H1 (cell line): ENCODE measurements around the gene RASGEF1C. TPM values are rescaled to one million over a fixed set of nuclear protein-coding genes. Genes with fewer than 3 reads are reported as not detected.

Experiments used
- CTCF ChIA-PET: fragments of 300-600 bp; sonication (Branson Sonifier 250); formaldehyde crosslinking; loops from one replicate; lab custom pipeline; 2021; ENCODE audit not compliant: partially characterized antibody; lab: Charles Lee
- POLR2A ChIA-PET: fragments of 300-600 bp; sonication (Branson Sonifier 250); formaldehyde crosslinking; loops from one replicate; lab custom pipeline; 2021; ENCODE audit warnings: inconsistent platforms; ENCODE audit not compliant: partially characterized antibody; lab: Charles Lee
- DNase-seq, 2 experiments: peaks; one replicate each; pipeline versions ENCODE4 v3.0.0 to v3.0.0-alpha.2; 2010 to 2022; ENCODE audit warnings: low spot score in 2 of 2, low read depth in 1 of 2, mixed read lengths in 1 of 2
- FAIRE-seq: peaks from 2 replicates; lab custom pipeline; 2011; peaks lifted over from hg19 to GRCh38; lab: Jason Lieb, UNC
- H2AFZ ChIP-seq: 2 replicates; pipeline ENCODE4 v1.8.1; 2012; ENCODE audit warnings: low read length, inconsistent platforms
- H2AK5ac ChIP-seq: 2 replicates; pipeline ENCODE4 v1.6.1; 2013; ENCODE audit warnings: low read depth, low read length
- H2BK120ac ChIP-seq: replicated peaks from 2 replicates; pipeline ENCODE3; 2013; ENCODE audit warnings: low read depth, low read length, inconsistent platforms
- H2BK12ac ChIP-seq: 2 replicates; pipeline ENCODE4 v1.6.1; 2013; ENCODE audit warnings: low read depth, low read length
- H2BK15ac ChIP-seq: 2 replicates; pipeline ENCODE4 v1.6.1; 2013; ENCODE audit warnings: low read length
- H2BK20ac ChIP-seq: 2 replicates; pipeline ENCODE4 v1.6.1; 2013; ENCODE audit warnings: low read length
- H2BK5ac ChIP-seq: 2 replicates; pipeline ENCODE4 v1.6.1; 2013; ENCODE audit warnings: low read depth, low read length
- H3K14ac ChIP-seq: 2 replicates; pipeline ENCODE4 v1.6.1; 2013; ENCODE audit warnings: inconsistent platforms; ENCODE audit not compliant: insufficient read length
- H3K18ac ChIP-seq: 2 replicates; pipeline ENCODE4 v1.6.1; 2013; ENCODE audit warnings: low read length; ENCODE audit errors: extremely low read depth
- H3K23ac ChIP-seq: 2 replicates; pipeline ENCODE4 v1.6.1; 2013; ENCODE audit warnings: inconsistent platforms; ENCODE audit not compliant: insufficient read length
- H3K23me2 ChIP-seq: 2 replicates; pipeline ENCODE4 v1.6.1; 2013; ENCODE audit warnings: low read depth, low read length
- H3K27ac ChIP-seq: 2 replicates; pipeline ENCODE4 v1.6.1; 2011; ENCODE audit warnings: low read depth, low read length, inconsistent platforms
- H3K27me3 ChIP-seq, 4 experiments: replicated peaks in 1 of 4; 1 replicate in 1 of 4; 2 replicates in 3 of 4; pipeline versions ENCODE4 v1.6.1 to v1.8.1; 2011 to 2013; ENCODE audit warnings: low read length in 3 of 4, mild to moderate bottlenecking in 3 of 4, inconsistent platforms in 2 of 4, mixed read lengths in 2 of 4, moderate library complexity in 1 of 4; ENCODE audit not compliant: control insufficient read depth in 3 of 4, insufficient read depth in 3 of 4; ENCODE audit errors: extremely low read depth in 1 of 4
- H3K36me3 ChIP-seq, 4 experiments: 2 replicates each; pipeline versions ENCODE4 v1.6.1 to v1.8.1; 2011 to 2013; ENCODE audit warnings: mild to moderate bottlenecking in 4 of 4, low read length in 3 of 4, moderate library complexity in 2 of 4, control low read depth in 1 of 4, inconsistent platforms in 1 of 4; ENCODE audit not compliant: insufficient read depth in 4 of 4, control insufficient read depth in 2 of 4
- H3K4ac ChIP-seq: replicated peaks from 2 replicates; pipeline ENCODE3; 2013; ENCODE audit warnings: low read length, low read depth, mixed read lengths, inconsistent platforms; ENCODE audit not compliant: insufficient read length
- H3K4me1 ChIP-seq, 4 experiments: replicated peaks in 1 of 4; 1 replicate in 1 of 4; 2 replicates in 3 of 4; pipeline versions ENCODE4 v1.6.1 to v1.8.1; 2011 to 2013; ENCODE audit warnings: low read length in 3 of 4, inconsistent platforms in 2 of 4, mixed read lengths in 1 of 4; ENCODE audit not compliant: insufficient read depth in 4 of 4, control insufficient read depth in 3 of 4
- H3K4me2 ChIP-seq, 2 experiments: 2 replicates each; pipeline versions ENCODE4 v1.6.1 to v1.8.1; 2011 to 2013; ENCODE audit warnings: low read depth in 2 of 2, low read length in 2 of 2, control low read depth in 1 of 2, inconsistent platforms in 1 of 2, mild to moderate bottlenecking in 1 of 2; ENCODE audit not compliant: insufficient read depth in 1 of 2
- H3K4me3 ChIP-seq, 4 experiments: fragments of 200-600, 300-600 bp in 1 of 4; sonication (generic), shearing (Covaris generic), sonication (Bioruptor Twin) in 1 of 4; 2 replicates each; pipeline versions ENCODE4 v1.5.1 to v1.8.1; 2011 to 2016; ENCODE audit warnings: low read length in 4 of 4, low read depth in 3 of 4, control low read depth in 2 of 4, inconsistent platforms in 2 of 4, mild to moderate bottlenecking in 2 of 4, mixed read lengths in 1 of 4, moderate library complexity in 1 of 4; ENCODE audit not compliant: insufficient read depth in 2 of 4; ENCODE audit errors: extremely low read depth in 1 of 4
- H3K56ac ChIP-seq: replicated peaks from 2 replicates; pipeline ENCODE3; 2013; ENCODE audit warnings: low read depth, mild to moderate bottlenecking, mixed read lengths, low read length, inconsistent platforms; ENCODE audit not compliant: insufficient read length
- H3K79me1 ChIP-seq: 2 replicates; pipeline ENCODE4 v1.6.1; 2013; ENCODE audit warnings: low read depth, low read length, control low read depth
- H3K79me2 ChIP-seq, 2 experiments: 2 replicates each; pipeline versions ENCODE4 v1.6.1 to v1.8.1; 2012 to 2013; ENCODE audit warnings: low read length in 2 of 2, mild to moderate bottlenecking in 2 of 2, inconsistent platforms in 1 of 2; ENCODE audit not compliant: insufficient read depth in 2 of 2, control insufficient read depth in 1 of 2
- H3K9ac ChIP-seq, 4 experiments: replicated peaks in 1 of 4; 1 replicate in 1 of 4; 2 replicates in 3 of 4; pipeline versions ENCODE4 v1.6.1 to v1.8.1; 2011 to 2013; ENCODE audit warnings: low read depth in 3 of 4, low read length in 3 of 4, control low read depth in 2 of 4, mild to moderate bottlenecking in 2 of 4, moderate library complexity in 2 of 4, inconsistent platforms in 1 of 4; ENCODE audit errors: extremely low read depth in 1 of 4
- H3K9me3 ChIP-seq, 2 experiments: 2 replicates each; pipeline versions ENCODE4 v1.6.1 to v1.8.1; 2012 to 2013; ENCODE audit warnings: mild to moderate bottlenecking in 2 of 2, moderate library complexity in 2 of 2, control low read depth in 1 of 2, inconsistent platforms in 1 of 2, low read depth in 1 of 2, low read length in 1 of 2, mixed read lengths in 1 of 2; ENCODE audit not compliant: insufficient read depth in 2 of 2
- H4K20me1 ChIP-seq, 2 experiments: replicated peaks in 1 of 2; 2 replicates each; pipeline versions ENCODE3 to v1.8.1; 2011 to 2013; ENCODE audit warnings: inconsistent platforms in 2 of 2, low read length in 2 of 2, mild to moderate bottlenecking in 1 of 2; ENCODE audit not compliant: insufficient read depth in 2 of 2, control insufficient read depth in 1 of 2
- H4K5ac ChIP-seq: 2 replicates; pipeline ENCODE4 v1.6.1; 2013; ENCODE audit warnings: low read length, low read depth, mixed read lengths, inconsistent platforms; ENCODE audit not compliant: insufficient read length
- H4K8ac ChIP-seq: 2 replicates; pipeline ENCODE4 v1.8.0; 2013; ENCODE audit warnings: mild to moderate bottlenecking, moderate library complexity, low read length, inconsistent platforms; ENCODE audit not compliant: insufficient read depth; ENCODE audit errors: extremely low read depth
- H4K91ac ChIP-seq: replicated peaks from 2 replicates; pipeline ENCODE3; 2013; ENCODE audit warnings: low read length, mixed read lengths, inconsistent platforms; ENCODE audit not compliant: insufficient read length
- CHD2 ChIP-seq: IDR thresholded peaks from 2 replicates; pipeline ENCODE4 v1.6.1; 2012; ENCODE audit warnings: low read length, improper control_type of control experiment
- CTCF ChIP-seq, 3 experiments: IDR thresholded peaks; 1 replicate in 2 of 3; 2 replicates in 1 of 3; pipeline versions ENCODE4 v1.5.1 to v1.6.1; 2011; ENCODE audit warnings: low read length in 3 of 3, mild to moderate bottlenecking in 3 of 3, inconsistent platforms in 2 of 3, low read depth in 1 of 3, moderate library complexity in 1 of 3; ENCODE audit not compliant: insufficient read depth in 1 of 3; ENCODE audit errors: control extremely low read depth in 1 of 3
- KDM5A ChIP-seq: fragments of 200-600 bp; IDR thresholded peaks from 2 replicates; pipeline ENCODE4 v1.7.1; 2012; ENCODE audit warnings: mild to moderate bottlenecking, low read length, inconsistent platforms, mixed read lengths
- MAFK ChIP-seq: IDR thresholded peaks from 2 replicates; pipeline ENCODE4 v1.6.1; 2012; ENCODE audit warnings: low read depth, mild to moderate bottlenecking, improper control_type of control experiment, low read length
- POLR2A ChIP-seq, 2 experiments: IDR thresholded peaks; 1 replicate in 1 of 2; 2 replicates in 1 of 2; pipeline ENCODE4 v1.6.1; 2011; ENCODE audit warnings: low read depth in 2 of 2, low read length in 2 of 2, mild to moderate bottlenecking in 2 of 2; ENCODE audit errors: control extremely low read depth in 1 of 2
- RAD21 ChIP-seq, 2 experiments: IDR thresholded peaks in 1 of 2; conservative IDR thresholded peaks in 1 of 2; 2 replicates each; pipeline ENCODE4 v1.6.1; 2011; ENCODE audit warnings: low read depth in 2 of 2, low read length in 2 of 2, improper control_type of control experiment in 1 of 2, inconsistent platforms in 1 of 2, mild to moderate bottlenecking in 1 of 2, moderate library complexity in 1 of 2
- SIX5 ChIP-seq: IDR thresholded peaks from 2 replicates; pipeline ENCODE4 v1.6.1; 2011; ENCODE audit warnings: mild to moderate bottlenecking, low read depth, low read length
- TAF7 ChIP-seq: optimal IDR thresholded peaks from 2 replicates; pipeline ENCODE3; 2011; ENCODE audit warnings: low read depth, mild to moderate bottlenecking, inconsistent platforms, low read length, moderate library complexity, borderline replicate concordance
- TBP ChIP-seq: IDR thresholded peaks from 2 replicates; pipeline ENCODE4 v1.6.1; 2011; ENCODE audit warnings: low read depth, low read length, improper control_type of control experiment
- ZNF274 ChIP-seq: IDR thresholded peaks from 2 replicates; pipeline ENCODE4 v1.7.0; 2012; ENCODE audit warnings: low read length, borderline replicate concordance; ENCODE audit errors: extremely low read depth
- WGBS, 2 experiments: shearing (Covaris generic) in 1 of 2; methylation state at CpG; one replicate each; pipeline versions ENCODE4 v1.1.6 to v1.1.7; 2013 to 2015; ENCODE audit warnings: low lambda C conversion rate in 2 of 2, mixed read lengths in 2 of 2, inconsistent platforms in 1 of 2, low coverage in 1 of 2, missing lambda C conversion rate in 1 of 2; ENCODE audit not compliant: insufficient replicate concordance in 2 of 2, insufficient coverage in 1 of 2, insufficient read length in 1 of 2; ENCODE audit errors: extremely low coverage in 1 of 2, missing lambda C conversion rate in 1 of 2; 5-methylcytosine and 5-hydroxymethylcytosine counted together
- polyA plus RNA-seq, 7 experiments: library from polyadenylated mRNA; depleted of rRNA in 3 of 7; stranded (reverse) in 5 of 7; unstranded in 2 of 7; fragments of >200 nt in 5 of 7; fragments of 200-250 nt in 2 of 7; gene quantifications; 1 replicate in 5 of 7; 2 replicates in 1 of 7; 4 replicates in 1 of 7; pipeline versions ENCODE4 v1.2.1 to v1.2.3, GENCODE V29; 2011 to 2013; ENCODE audit warnings: missing spikeins in 2 of 7, mixed read lengths in 2 of 7
- total RNA-seq: library from RNA; stranded (reverse); fragmentation: NEBNext Ultra II Directional; extraction: Animal tissue kit (Norgen Biotek cat#: 25700); gene quantifications from 2 replicates; pipeline ENCODE4 v1.2.1, GENCODE V29; 2021

Gene RASGEF1C
- total and polyA plus RNA-seq, 2 of the 8 experiments (the other 6 are each of a cell fraction or from before 2014, with no cell fraction given), result 0.26 to 0.61 TPM

- H3K79me2 ChIP-seq, result no peaks in the 10 kb centered on the region
- TF ChIP-seq CHD2, result no peak
- TF ChIP-seq SIX5, result no peak
- no peak for TF ChIP-seq KDM5A
- no peak for TF ChIP-seq POLR2A (IDR thresholded peaks at IDR 0.05; ENCODE audit: control extremely low read depth in 1 of 2, low read depth in 2 of 2, low read length in 2 of 2)
- TF ChIP-seq CTCF (IDR thresholded peaks at IDR 0.05; ENCODE audit: control extremely low read depth in 1 of 3, insufficient read depth in 1 of 3, low read depth in 1 of 3, low read length in 3 of 3), result peak in 2 of 3 experiments; percentile 32 to 39; a peak in 3 of 4 replicates
- no peak for TF ChIP-seq TAF7
- TF ChIP-seq ZNF274, result no peak
- no peak for TF ChIP-seq MAFK
- no peak for TF ChIP-seq TBP
- TF ChIP-seq RAD21 (IDR thresholded peaks at IDR 0.05 in 1 of 2, conservative IDR thresholded peaks at IDR 0.05 in 1 of 2; ENCODE audit: low read depth in 2 of 2, low read length in 2 of 2), result peak in 1 of 2 experiments; percentile 20; a peak in 1 of 4 replicates
These were observed 91.8 kb downstream of the RASGEF1C start for GRCh38 chr5:180117000-180117725.

More at GRCh38 chr5:180117000-180117725, 91.8 kb downstream of the RASGEF1C start:
- Histone ChIP-seq H3K36me3 (no peaks in the 10 kb centered on the region), H3K9ac (no peak overlapping the region), H4K20me1 (peaks cover 0 to 3% of the 10 kb centered on the region in 2 experiments), H3K79me1 (no peaks in the 10 kb centered on the region), H2AFZ (no peak overlapping the region), H2BK20ac (no peak overlapping the region), H3K14ac (no peak overlapping the region), H3K56ac (no peak overlapping the region), H3K4me3 (no peak overlapping the region), H3K23ac (no peak overlapping the region), H2BK120ac (no peak overlapping the region), H3K27me3 (no peaks in the 10 kb centered on the region), H2AK5ac (no peak overlapping the region), H3K4ac (no peak overlapping the region), H3K27ac (no peak overlapping the region), H2BK12ac (no peak overlapping the region), H2BK15ac (no peak overlapping the region), H4K5ac (no peak overlapping the region), H3K18ac (no peak overlapping the region), H3K4me1 (no peaks in the 10 kb centered on the region; a peak in 1 of 7 replicates), H3K23me2 (no peaks in the 10 kb centered on the region), H3K4me2 (no peak overlapping the region), H3K9me3 (no peaks in the 10 kb centered on the region), H2BK5ac (no peak overlapping the region), H4K91ac (no peak overlapping the region), H4K8ac (no peak overlapping the region)
- FAIRE-seq (no peak), DNase-seq (peak in 1 of 2 experiments; percentile 47)
- ChIA-PET CTCF (interaction anchor here (0.8 to 2.1 kb wide), 9 partner anchors 9 to 354 kb away, joined by 3 to 10 read pairs (median 3); no protein-coding TSS in a partner anchor), POLR2A (no interaction called here)
- 90% methylated on average over 14 of the region's 14 CpGs; no CpG with 5 or more reads in 1 of the 2 experiments for WGBS, 2 experiments
